GM12878 (cell line): Measurements from ENCODE around the gene SHROOM2. TPM values are rescaled to one million over a fixed set of nuclear protein-coding genes. Genes with fewer than 3 reads are reported as not detected.

ENCODE experiments used
- ATAC-seq: fragments of 200-7000 bp; cut with Tn5 transposase; 3 replicates; pipeline ENCODE4 v1.9.1; 2020; ENCODE audit warnings: mild to moderate bottlenecking, moderate library complexity
- BruUV-seq: library from RNA; stranded (reverse); fragments of 400-500 nt; replicated peaks from 2 replicates; lab custom pipeline; 2021; lab: Mats Ljungman, UMichigan
- CTCF ChIA-PET: fragments of 300-600 bp; sonication (Branson Sonifier 250); formaldehyde crosslinking; extraction: SDS; loops from one replicate; lab custom pipeline; 2021; ENCODE audit warnings: inconsistent platforms; lab: Yijun Ruan, JAX
- POLR2A ChIA-PET: fragments of 350-600 bp; formaldehyde crosslinking; extraction: SDS; loops from one replicate; lab custom pipeline; 2021; ENCODE audit warnings: inconsistent platforms; lab: Charles Lee
- RAD21 ChIA-PET: fragments of 300-600 bp; sonication (Branson Sonifier 250); formaldehyde crosslinking; loops from one replicate; lab custom pipeline; 2023; ENCODE audit warnings: antibody characterized with exemption; ENCODE audit not compliant: unreplicated experiment; lab: Charles Lee
- SMC1A ChIA-PET: fragments of 300-600 bp; sonication (Branson Sonifier 250); formaldehyde crosslinking; loops from one replicate; lab custom pipeline; 2023; ENCODE audit not compliant: unreplicated experiment, uncharacterized antibody; lab: Charles Lee
- DNase-seq: peaks from one replicate; pipeline ENCODE4 v3.0.0-alpha.2; 2011; ENCODE audit warnings: low read depth, low spot score
- FAIRE-seq: peaks from 3 replicates; lab custom pipeline; 2011; peaks lifted over from hg19 to GRCh38; lab: Jason Lieb, UNC
- H2AFZ ChIP-seq: 2 replicates; pipeline ENCODE4 v1.6.0; 2011; ENCODE audit warnings: low read depth, low read length, control low read depth; ENCODE audit not compliant: control insufficient read depth
- H3K27ac ChIP-seq: 2 replicates; pipeline ENCODE4 v1.5.1; 2011; ENCODE audit warnings: control low read depth; ENCODE audit not compliant: control insufficient read depth, insufficient read depth
- H3K27me3 ChIP-seq, 2 experiments: replicated peaks in 1 of 2; 2 replicates each; pipeline versions ENCODE4 v1.6.0 to v1.6.1; 2011; ENCODE audit warnings: low read length in 1 of 2; ENCODE audit not compliant: control insufficient read depth in 2 of 2, insufficient read depth in 2 of 2
- H3K36me3 ChIP-seq, 2 experiments: 2 replicates each; pipeline ENCODE4 v1.5.1; 2011; ENCODE audit warnings: low read length in 1 of 2; ENCODE audit not compliant: control insufficient read depth in 2 of 2, insufficient read depth in 2 of 2
- H3K4me1 ChIP-seq: 2 replicates; pipeline ENCODE4 v1.6.1; 2011; ENCODE audit warnings: mild to moderate bottlenecking, low read length, moderate library complexity, mixed read lengths; ENCODE audit not compliant: control insufficient read depth, insufficient read depth
- H3K4me2 ChIP-seq: 2 replicates; pipeline ENCODE4 v1.6.0; 2011; ENCODE audit warnings: control low read depth; ENCODE audit not compliant: control insufficient read depth, insufficient read depth
- H3K4me3 ChIP-seq: fragments of 200-600 bp; sonication (generic); 2 replicates; pipeline ENCODE4 v1.5.1; 2016
- H3K79me2 ChIP-seq: 2 replicates; pipeline ENCODE4 v1.6.0; 2011; ENCODE audit warnings: low read length; ENCODE audit not compliant: control insufficient read depth, insufficient read depth
- H3K9ac ChIP-seq: 2 replicates; pipeline ENCODE4 v1.8.0; 2011; ENCODE audit warnings: low read length, control low read depth, mixed read lengths; ENCODE audit not compliant: control insufficient read depth, insufficient read depth
- H3K9me3 ChIP-seq: replicated peaks from 3 replicates; pipeline ENCODE4 v1.5.1; 2011; ENCODE audit warnings: mild to moderate bottlenecking, low read length; ENCODE audit not compliant: control insufficient read depth, insufficient read depth
- H4K20me1 ChIP-seq: 2 replicates; pipeline ENCODE4 v1.6.0; 2011; ENCODE audit not compliant: control insufficient read depth, insufficient read depth
- BCL11A ChIP-seq: IDR thresholded peaks from 2 replicates; pipeline ENCODE4 v1.6.1; 2011; ENCODE audit warnings: low read depth, low read length
- BHLHE40 ChIP-seq, 2 experiments: fragments of 450-650 bp in 1 of 2; IDR thresholded peaks; 2 replicates each; pipeline ENCODE4 v1.6.1; 2011 to 2017; ENCODE audit warnings: low read depth in 2 of 2, borderline replicate concordance in 1 of 2, improper control_type of control experiment in 1 of 2, low read length in 1 of 2, mild to moderate bottlenecking in 1 of 2
- CREB1 ChIP-seq: IDR thresholded peaks from 2 replicates; pipeline ENCODE4 v1.6.1; 2012; ENCODE audit warnings: low read depth, mild to moderate bottlenecking, inconsistent platforms
- NFIC ChIP-seq: IDR thresholded peaks from 2 replicates; pipeline ENCODE4 v1.6.1; 2012; ENCODE audit warnings: low read depth, mild to moderate bottlenecking, inconsistent platforms, low read length, moderate library complexity
- NR2F1 ChIP-seq: fragments of 450-650 bp; conservative IDR thresholded peaks from 2 replicates; pipeline ENCODE4 v1.6.1; 2017; ENCODE audit warnings: mild to moderate bottlenecking
- RELA ChIP-seq: fragments of 450-650 bp; IDR thresholded peaks from 2 replicates; pipeline ENCODE4 v1.8.0; 2014; ENCODE audit warnings: borderline replicate concordance; ENCODE audit not compliant: partially characterized antibody
- SREBF2 ChIP-seq: IDR thresholded peaks from 2 replicates; pipeline ENCODE4 v1.6.1; 2012; ENCODE audit warnings: mild to moderate bottlenecking, low read length
- TARDBP ChIP-seq: IDR thresholded peaks from 2 replicates; pipeline ENCODE4 v1.6.1; 2016; ENCODE audit warnings: borderline replicate concordance
- TCF3 ChIP-seq: IDR thresholded peaks from 2 replicates; pipeline ENCODE4 v1.6.1; 2012; ENCODE audit warnings: low read depth, mild to moderate bottlenecking, low read length, borderline replicate concordance; ENCODE audit not compliant: insufficient read depth
- ZSCAN29 ChIP-seq: fragments of 450-650 bp; IDR thresholded peaks from 2 replicates; pipeline ENCODE4 v1.6.1; 2017; ENCODE audit warnings: mild to moderate bottlenecking, moderate library complexity
- ZZZ3 ChIP-seq: IDR thresholded peaks from 2 replicates; pipeline ENCODE4 v1.6.1; 2011; ENCODE audit warnings: low read depth; ENCODE audit not compliant: control insufficient read depth, insufficient read length
- WGBS: methylation state at CpG from one replicate; pipeline ENCODE4 v1.1.6; 2016; ENCODE audit warnings: low lambda C conversion rate; ENCODE audit not compliant: insufficient replicate concordance, insufficient coverage; ENCODE audit errors: missing lambda C conversion rate; 5-methylcytosine and 5-hydroxymethylcytosine counted together
- in situ Hi-C: fragments of 300-500 bp; cut with MboI; formaldehyde crosslinking; loops from 9 replicates; pipeline ENCODE4 v1.14.3; 2018; ENCODE audit warnings: mixed read lengths
- intact Hi-C: fragments of 100-400 bp; cut with micrococcal nuclease; formaldehyde crosslinking; loops from one replicate; pipeline ENCODE4 v1.14.2; 2022; ENCODE audit not compliant: unreplicated experiment
- polyA plus RNA-seq, 11 experiments: library from polyadenylated mRNA; depleted of rRNA in 4 of 11; unstranded in 6 of 11; stranded (reverse) in 5 of 11; fragments of >200 nt; fragmentation: Nextera tagmentation in 4 of 11; fragmentation: Illumina TruSeq in 1 of 11; extraction: Ambion mirVana in 4 of 11; extraction: Trizol in 1 of 11; gene quantifications; 1 replicate in 1 of 11; 2 replicates in 10 of 11; pipeline versions ENCODE4 v1.2.1 to v1.2.3, GENCODE V29; 2011 to 2016; ENCODE audit warnings: inconsistent platforms in 2 of 11, missing spikeins in 2 of 11, low read depth in 1 of 11
- total RNA-seq, 4 experiments: library from RNA; depleted of rRNA in 3 of 4; stranded (reverse); fragments of >200 nt in 3 of 4; fragmentation: Illumina TruSeq in 1 of 4; extraction: Trizol in 1 of 4; gene quantifications; 2 replicates each; pipeline versions ENCODE4 v1.2.1 to v1.2.3, GENCODE V29; 2013 to 2021
- TF ChIP-seq, protein P1 (sequence below): fragments of 450-650 bp; formaldehyde crosslinking; IDR thresholded peaks from 2 replicates; pipeline ENCODE4 v1.4.0; 2022; ENCODE audit warnings: mild to moderate bottlenecking, moderate library complexity
- TF ChIP-seq, protein P2 (sequence below): fragments of 450-650 bp; conservative IDR thresholded peaks from 2 replicates; pipeline ENCODE4 v1.6.1; 2017; ENCODE audit warnings: mild to moderate bottlenecking, moderate library complexity
- TF ChIP-seq, protein P3 (sequence below): IDR thresholded peaks from 2 replicates; pipeline ENCODE4 v1.6.1; 2012; ENCODE audit warnings: mild to moderate bottlenecking, low read depth, low read length
- TF ChIP-seq, protein P4 (sequence below): IDR thresholded peaks from 2 replicates; pipeline ENCODE4 v1.6.1; 2011; ENCODE audit warnings: mild to moderate bottlenecking, low read depth, low read length, moderate library complexity; ENCODE audit not compliant: insufficient replicate concordance

Gene SHROOM2
- total and polyA plus RNA-seq, 10 of the 15 experiments (the other 5 are each of a cell fraction or from before 2014, with no cell fraction given): under 0.01 to 0.15 (median 0.09) TPM; not detected in 2

DNA sequence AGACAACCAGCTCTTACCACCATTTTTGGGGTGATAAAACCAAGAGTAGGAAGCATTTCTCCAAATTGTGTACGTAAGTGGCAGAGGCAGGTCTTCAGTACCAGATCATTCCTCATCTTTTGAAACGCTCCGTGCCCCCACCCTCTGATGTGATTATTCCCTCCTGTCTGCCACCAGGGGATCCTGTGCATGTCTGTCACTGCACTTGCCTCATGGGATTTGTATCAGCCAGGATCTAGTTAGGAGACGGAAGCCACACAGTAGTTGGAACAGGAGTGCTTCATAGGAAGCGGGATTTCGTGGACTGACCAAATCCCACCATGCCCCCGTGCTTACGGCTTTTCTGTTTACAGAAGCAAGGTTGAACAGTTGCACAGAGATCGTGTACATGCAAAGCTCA, 75.5 kb downstream of the SHROOM2 start:
- H3K27ac ChIP-seq: no peak overlapping the region
- H3K36me3 ChIP-seq: no peaks in the 10 kb centered on the region
- no peaks in the 10 kb centered on the region for H3K4me1 ChIP-seq
- POLR2A ChIA-PET: interaction anchor here (0.6 kb wide), 1 partner anchor 11 kb away, joined by 8 read pairs; no protein-coding TSS in a partner anchor
- no peaks in the 10 kb centered on the region; a peak in 1 of 4 replicates for H3K27me3 ChIP-seq
- ATAC-seq (no peak), FAIRE-seq (no peak)
- SMC1A ChIA-PET: no interaction called here
- intact Hi-C loops: no loop called here
- no peak for TF ChIP-seq BHLHE40 (IDR thresholded peaks at IDR 0.05; ENCODE audit: borderline replicate concordance in 1 of 2, low read depth in 2 of 2, low read length in 1 of 2)
- no peak for TF ChIP-seq SREBF2
- TF ChIP-seq NR2F1: no peak
- TF ChIP-seq TCF3: no peak
- no peak for TF ChIP-seq TARDBP
- TF ChIP-seq ZSCAN29: no peak
- TF ChIP-seq, protein P1, sequence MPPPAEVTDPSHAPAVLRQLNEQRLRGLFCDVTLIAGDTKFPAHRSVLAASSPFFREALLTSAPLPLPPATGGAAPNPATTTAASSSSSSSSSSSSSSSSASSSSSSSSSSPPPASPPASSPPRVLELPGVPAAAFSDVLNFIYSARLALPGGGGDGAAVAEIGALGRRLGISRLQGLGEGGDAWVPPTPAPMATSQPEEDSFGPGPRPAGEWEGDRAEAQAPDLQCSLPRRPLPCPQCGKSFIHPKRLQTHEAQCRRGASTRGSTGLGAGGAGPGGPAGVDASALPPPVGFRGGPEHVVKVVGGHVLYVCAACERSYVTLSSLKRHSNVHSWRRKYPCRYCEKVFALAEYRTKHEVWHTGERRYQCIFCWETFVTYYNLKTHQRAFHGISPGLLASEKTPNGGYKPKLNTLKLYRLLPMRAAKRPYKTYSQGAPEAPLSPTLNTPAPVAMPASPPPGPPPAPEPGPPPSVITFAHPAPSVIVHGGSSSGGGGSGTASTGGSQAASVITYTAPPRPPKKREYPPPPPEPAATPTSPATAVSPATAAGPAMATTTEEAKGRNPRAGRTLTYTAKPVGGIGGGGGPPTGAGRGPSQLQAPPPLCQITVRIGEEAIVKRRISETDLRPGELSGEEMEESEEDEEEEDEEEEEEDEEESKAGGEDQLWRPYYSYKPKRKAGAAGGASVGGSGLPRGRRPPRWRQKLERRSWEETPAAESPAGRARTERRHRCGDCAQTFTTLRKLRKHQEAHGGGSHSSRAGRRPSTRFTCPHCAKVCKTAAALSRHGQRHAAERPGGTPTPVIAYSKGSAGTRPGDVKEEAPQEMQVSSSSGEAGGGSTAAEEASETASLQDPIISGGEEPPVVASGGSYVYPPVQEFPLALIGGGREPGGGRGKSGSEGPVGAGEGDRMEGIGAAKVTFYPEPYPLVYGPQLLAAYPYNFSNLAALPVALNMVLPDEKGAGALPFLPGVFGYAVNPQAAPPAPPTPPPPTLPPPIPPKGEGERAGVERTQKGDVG (CRISPR knock-in tag): no peak
- no peak for TF ChIP-seq ZZZ3
- TF ChIP-seq, protein P2, sequence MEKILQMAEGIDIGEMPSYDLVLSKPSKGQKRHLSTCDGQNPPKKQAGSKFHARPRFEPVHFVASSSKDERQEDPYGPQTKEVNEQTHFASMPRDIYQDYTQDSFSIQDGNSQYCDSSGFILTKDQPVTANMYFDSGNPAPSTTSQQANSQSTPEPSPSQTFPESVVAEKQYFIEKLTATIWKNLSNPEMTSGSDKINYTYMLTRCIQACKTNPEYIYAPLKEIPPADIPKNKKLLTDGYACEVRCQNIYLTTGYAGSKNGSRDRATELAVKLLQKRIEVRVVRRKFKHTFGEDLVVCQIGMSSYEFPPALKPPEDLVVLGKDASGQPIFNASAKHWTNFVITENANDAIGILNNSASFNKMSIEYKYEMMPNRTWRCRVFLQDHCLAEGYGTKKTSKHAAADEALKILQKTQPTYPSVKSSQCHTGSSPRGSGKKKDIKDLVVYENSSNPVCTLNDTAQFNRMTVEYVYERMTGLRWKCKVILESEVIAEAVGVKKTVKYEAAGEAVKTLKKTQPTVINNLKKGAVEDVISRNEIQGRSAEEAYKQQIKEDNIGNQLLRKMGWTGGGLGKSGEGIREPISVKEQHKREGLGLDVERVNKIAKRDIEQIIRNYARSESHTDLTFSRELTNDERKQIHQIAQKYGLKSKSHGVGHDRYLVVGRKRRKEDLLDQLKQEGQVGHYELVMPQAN: no peak
- TF ChIP-seq, protein P3, sequence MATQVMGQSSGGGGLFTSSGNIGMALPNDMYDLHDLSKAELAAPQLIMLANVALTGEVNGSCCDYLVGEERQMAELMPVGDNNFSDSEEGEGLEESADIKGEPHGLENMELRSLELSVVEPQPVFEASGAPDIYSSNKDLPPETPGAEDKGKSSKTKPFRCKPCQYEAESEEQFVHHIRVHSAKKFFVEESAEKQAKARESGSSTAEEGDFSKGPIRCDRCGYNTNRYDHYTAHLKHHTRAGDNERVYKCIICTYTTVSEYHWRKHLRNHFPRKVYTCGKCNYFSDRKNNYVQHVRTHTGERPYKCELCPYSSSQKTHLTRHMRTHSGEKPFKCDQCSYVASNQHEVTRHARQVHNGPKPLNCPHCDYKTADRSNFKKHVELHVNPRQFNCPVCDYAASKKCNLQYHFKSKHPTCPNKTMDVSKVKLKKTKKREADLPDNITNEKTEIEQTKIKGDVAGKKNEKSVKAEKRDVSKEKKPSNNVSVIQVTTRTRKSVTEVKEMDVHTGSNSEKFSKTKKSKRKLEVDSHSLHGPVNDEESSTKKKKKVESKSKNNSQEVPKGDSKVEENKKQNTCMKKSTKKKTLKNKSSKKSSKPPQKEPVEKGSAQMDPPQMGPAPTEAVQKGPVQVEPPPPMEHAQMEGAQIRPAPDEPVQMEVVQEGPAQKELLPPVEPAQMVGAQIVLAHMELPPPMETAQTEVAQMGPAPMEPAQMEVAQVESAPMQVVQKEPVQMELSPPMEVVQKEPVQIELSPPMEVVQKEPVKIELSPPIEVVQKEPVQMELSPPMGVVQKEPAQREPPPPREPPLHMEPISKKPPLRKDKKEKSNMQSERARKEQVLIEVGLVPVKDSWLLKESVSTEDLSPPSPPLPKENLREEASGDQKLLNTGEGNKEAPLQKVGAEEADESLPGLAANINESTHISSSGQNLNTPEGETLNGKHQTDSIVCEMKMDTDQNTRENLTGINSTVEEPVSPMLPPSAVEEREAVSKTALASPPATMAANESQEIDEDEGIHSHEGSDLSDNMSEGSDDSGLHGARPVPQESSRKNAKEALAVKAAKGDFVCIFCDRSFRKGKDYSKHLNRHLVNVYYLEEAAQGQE: no peak
- TF ChIP-seq RELA: no peak
- no peak for TF ChIP-seq NFIC
- TF ChIP-seq CREB1: no peak
- TF ChIP-seq, protein P4, sequence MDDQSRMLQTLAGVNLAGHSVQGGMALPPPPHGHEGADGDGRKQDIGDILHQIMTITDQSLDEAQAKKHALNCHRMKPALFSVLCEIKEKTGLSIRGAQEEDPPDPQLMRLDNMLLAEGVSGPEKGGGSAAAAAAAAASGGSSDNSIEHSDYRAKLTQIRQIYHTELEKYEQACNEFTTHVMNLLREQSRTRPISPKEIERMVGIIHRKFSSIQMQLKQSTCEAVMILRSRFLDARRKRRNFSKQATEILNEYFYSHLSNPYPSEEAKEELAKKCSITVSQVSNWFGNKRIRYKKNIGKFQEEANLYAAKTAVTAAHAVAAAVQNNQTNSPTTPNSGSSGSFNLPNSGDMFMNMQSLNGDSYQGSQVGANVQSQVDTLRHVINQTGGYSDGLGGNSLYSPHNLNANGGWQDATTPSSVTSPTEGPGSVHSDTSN: no peak
- TF ChIP-seq BCL11A: no peak
- TF ChIP-seq, all 136 proteins: peak for 0
- ChIA-PET RAD21 (no interaction called here), CTCF (no interaction called here)
- BruUV-seq: no TSS peak
- DNase-seq: no peak
- WGBS: 42% methylated on average over 9 of the region's 9 CpGs
- in situ Hi-C loops: no loop called here
- Histone ChIP-seq H4K20me1 (no peaks in the 10 kb centered on the region), H2AFZ (no peak overlapping the region), H3K9ac (no peak overlapping the region), H3K9me3 (no peaks in the 10 kb centered on the region), H3K4me3 (no peak overlapping the region), H3K4me2 (no peak overlapping the region), H3K79me2 (no peaks in the 10 kb centered on the region)
